Mucosa of rectum (tissue), 2 donors: Measurements from ENCODE around the gene SFTA2.
"Not testable (repeated sequence)": the region's sequence is repeated elsewhere in the genome, so short reads cannot be mapped to it uniquely, and the experiment has no call there.

Experiments
- H3K27ac ChIP-seq, 2 donors: one replicate each; pipeline ENCODE4 v1.7.0; 2013; ENCODE audit warnings: inconsistent platforms in 2 of 2, low read depth in 2 of 2, low read length in 2 of 2
- H3K27me3 ChIP-seq, 2 donors: one replicate each; pipeline ENCODE4 v1.7.0; 2013; ENCODE audit warnings: low read length in 2 of 2; ENCODE audit not compliant: control insufficient read depth in 2 of 2, insufficient read depth in 2 of 2
- H3K36me3 ChIP-seq, 2 donors: one replicate each; pipeline ENCODE4 v1.7.0; 2013; ENCODE audit warnings: low read length in 2 of 2; ENCODE audit not compliant: control insufficient read depth in 2 of 2, insufficient read depth in 2 of 2
- H3K4me1 ChIP-seq, 2 donors: one replicate each; pipeline ENCODE4 v1.7.0; 2013; ENCODE audit warnings: low read length in 2 of 2, mild to moderate bottlenecking in 1 of 2; ENCODE audit not compliant: control insufficient read depth in 2 of 2, insufficient read depth in 2 of 2
- H3K4me3 ChIP-seq, 2 donors: one replicate each; pipeline ENCODE4 v1.7.0; 2013; ENCODE audit warnings: low read length in 2 of 2
- H3K9ac ChIP-seq, 2 donors: one replicate each; pipeline ENCODE4 v1.7.0; 2013; ENCODE audit warnings: low read length in 2 of 2, low read depth in 1 of 2, mild to moderate bottlenecking in 1 of 2
- H3K9me3 ChIP-seq, 2 donors: one replicate each; pipeline ENCODE4 v1.7.0; 2013; ENCODE audit warnings: low read length in 2 of 2; ENCODE audit not compliant: control insufficient read depth in 2 of 2
- donor health status: healthy.
- donor health status: Normal muscosa, but diverticular disease.

SFTA2 gene

DNA sequence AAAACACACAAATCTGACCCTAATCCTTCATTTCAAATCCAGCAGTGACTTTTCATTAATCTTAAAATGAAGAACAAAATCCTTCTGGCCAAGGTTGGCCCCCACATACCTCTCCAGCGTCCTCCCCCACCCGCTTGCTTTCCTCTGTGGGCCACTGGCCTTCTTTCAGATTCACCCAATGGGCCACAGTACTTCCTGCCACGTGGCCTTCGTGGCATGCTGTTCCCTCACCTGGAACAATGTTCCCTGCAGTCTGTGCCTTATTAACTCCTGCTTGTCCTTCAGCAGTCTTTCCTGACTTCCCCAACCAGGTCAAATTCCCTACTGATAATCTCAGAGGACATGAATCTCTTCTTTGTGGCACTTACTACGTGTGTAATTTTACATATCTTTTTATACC, 29.3 kb downstream of the SFTA2 start:
- no peaks in the 10 kb centered on the region for H3K4me1 ChIP-seq
- H3K4me3 ChIP-seq: no peak overlapping the region

DNA sequence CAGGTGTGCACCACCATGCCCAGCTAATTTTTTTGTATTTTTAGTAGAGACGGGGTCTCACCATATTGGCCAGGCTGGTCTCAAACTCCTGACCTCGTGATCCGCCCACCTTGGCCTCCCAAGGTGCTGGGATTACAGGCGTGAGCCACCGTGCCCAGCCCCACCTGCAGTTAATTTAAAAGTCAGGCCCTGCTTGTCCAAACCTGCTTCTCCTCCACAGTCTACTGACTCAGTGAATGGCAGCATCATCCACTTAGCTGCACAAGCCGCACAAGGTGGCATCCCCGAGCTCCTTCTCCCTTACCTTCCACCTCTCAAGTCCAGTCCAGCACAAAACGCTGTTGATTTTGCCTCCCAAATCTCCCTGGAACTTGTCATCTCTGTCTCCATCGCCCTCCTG, 29.8 kb downstream of the SFTA2 start:
- peaks cover 25 to 26% of the 10 kb centered on the region in 2 donors for H3K36me3 ChIP-seq

More for the DNA sequence above, 29.3 kb downstream of the SFTA2 start:
- no peaks in the 10 kb centered on the region for H3K27me3 ChIP-seq
- H3K36me3 ChIP-seq: peaks cover 20 to 21% of the 10 kb centered on the region in 2 donors
- no peak overlapping the region for H3K27ac ChIP-seq
- H3K9me3 ChIP-seq: no peaks in the 10 kb centered on the region
- H3K9ac ChIP-seq: peak overlapping the region in 1 of 2 donors; percentile 27

DNA sequence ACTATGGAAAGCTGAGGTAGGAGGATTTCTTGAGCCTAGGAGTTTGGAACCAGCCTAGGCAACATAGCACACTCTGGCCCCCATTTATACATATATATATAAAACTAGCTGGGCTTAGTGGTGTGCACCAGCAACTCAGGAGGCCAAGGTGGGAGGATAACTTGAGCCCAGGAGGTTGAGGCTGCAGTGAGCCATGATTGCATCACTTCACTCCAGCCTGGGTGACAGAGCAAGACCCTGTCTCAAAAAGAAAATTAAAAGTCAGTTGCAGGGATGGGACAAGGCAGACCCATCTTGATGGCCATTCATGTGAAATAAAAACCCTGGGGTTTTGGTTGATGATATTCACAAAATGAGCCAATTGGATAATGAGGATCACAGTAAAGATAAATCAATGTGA, 30.5 kb downstream of the SFTA2 start:
- Histone ChIP-seq H3K27ac (no peak overlapping the region), H3K36me3 (peaks cover 29 to 32% of the 10 kb centered on the region in 2 donors), H3K9ac (no peak overlapping the region), H3K9me3 (no peaks in the 10 kb centered on the region), H3K4me1 (no peaks in the 10 kb centered on the region), H3K27me3 (no peaks in the 10 kb centered on the region), H3K4me3 (no peak overlapping the region)

More for the DNA sequence above, 29.8 kb downstream of the SFTA2 start:
- H3K9ac ChIP-seq: peak overlapping the region in 1 of 2 donors; percentile 27
- H3K9me3 ChIP-seq, H3K27me3 ChIP-seq, H3K27ac ChIP-seq, H3K4me3 ChIP-seq, H3K4me1 ChIP-seq: not testable (repeated sequence)

DNA sequence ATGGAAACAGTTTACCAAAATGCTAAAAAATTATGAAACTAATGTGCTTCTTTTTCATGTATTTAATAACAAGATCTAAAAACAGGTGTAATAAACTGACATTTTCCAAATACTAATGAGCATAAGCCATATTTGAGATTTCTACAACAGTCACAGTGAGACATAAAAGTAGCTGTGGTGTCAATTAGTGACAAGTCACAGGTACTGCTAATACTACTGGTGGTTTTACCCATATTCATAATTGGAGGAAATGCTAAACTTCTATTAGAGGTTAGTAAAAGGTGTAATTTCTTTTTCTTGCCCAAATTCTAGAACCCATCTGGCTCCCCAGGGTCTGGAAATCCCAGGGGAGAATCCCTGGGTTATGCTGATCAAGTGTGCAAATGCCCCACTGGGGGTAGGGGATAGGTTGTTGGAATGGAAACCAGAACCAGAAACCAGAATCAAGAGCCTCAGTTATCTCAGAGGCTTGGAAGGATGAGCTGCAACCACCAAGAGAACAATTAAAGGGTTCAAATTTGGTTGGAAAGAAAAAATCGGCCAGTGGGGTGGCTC, 31.0 kb downstream of the SFTA2 start:
- peaks cover 34% of the 10 kb centered on the region in 2 donors for H3K36me3 ChIP-seq
- H3K9me3 ChIP-seq: no peaks in the 10 kb centered on the region
- H3K27me3 ChIP-seq: no peaks in the 10 kb centered on the region
- no peak overlapping the region for H3K27ac ChIP-seq
- H3K4me1 ChIP-seq: no peaks in the 10 kb centered on the region
- H3K9ac ChIP-seq: no peak overlapping the region
- H3K4me3 ChIP-seq: no peak overlapping the region

DNA sequence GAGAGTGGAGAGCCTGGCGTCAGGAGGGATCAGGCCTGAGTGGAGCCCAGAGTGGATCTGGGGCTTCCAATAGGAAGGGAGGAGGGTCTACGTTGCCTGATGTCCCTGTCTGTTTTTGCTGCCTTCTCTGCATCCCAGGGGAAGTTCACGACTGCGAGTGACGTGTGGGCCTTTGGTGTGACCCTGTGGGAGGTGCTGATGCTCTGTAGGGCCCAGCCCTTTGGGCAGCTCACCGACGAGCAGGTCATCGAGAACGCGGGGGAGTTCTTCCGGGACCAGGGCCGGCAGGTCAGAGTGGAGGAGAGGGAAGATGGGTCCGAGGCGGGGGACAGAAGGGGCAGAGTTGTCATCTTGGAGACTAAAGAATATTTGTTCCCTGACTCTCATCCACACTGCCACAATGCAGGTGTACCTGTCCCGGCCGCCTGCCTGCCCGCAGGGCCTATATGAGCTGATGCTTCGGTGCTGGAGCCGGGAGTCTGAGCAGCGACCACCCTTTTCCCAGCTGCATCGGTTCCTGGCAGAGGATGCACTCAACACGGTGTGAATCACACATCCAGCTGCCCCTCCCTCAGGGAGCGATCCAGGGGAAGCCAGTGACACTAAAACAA, 33.1 kb downstream of the SFTA2 start:
- H3K27ac ChIP-seq: no peak overlapping the region
- no peaks in the 10 kb centered on the region for H3K27me3 ChIP-seq
- no peak overlapping the region for H3K4me3 ChIP-seq
- H3K9ac ChIP-seq: no peak overlapping the region
- H3K4me1 ChIP-seq: no peaks in the 10 kb centered on the region
- H3K9me3 ChIP-seq: no peaks in the 10 kb centered on the region
- H3K36me3 ChIP-seq: peaks cover 47 to 51% of the 10 kb centered on the region in 2 donors

DNA sequence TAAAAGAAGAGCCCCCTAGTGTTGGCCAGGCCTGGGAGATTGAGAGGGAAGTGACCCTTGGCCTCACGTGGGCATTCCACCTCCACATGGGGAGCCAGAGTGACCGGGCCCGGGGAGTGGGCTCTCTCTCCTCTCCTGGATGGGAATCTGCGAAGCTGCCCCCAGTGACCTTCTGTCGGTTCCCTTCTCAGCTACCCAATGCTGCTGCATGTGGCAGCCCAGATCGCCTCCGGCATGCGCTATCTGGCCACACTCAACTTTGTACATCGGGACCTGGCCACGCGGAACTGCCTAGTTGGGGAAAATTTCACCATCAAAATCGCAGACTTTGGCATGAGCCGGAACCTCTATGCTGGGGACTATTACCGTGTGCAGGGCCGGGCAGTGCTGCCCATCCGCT, 34.1 kb downstream of the SFTA2 start:
- H3K27me3 ChIP-seq: no peaks in the 10 kb centered on the region
- H3K9ac ChIP-seq: no peak overlapping the region
- H3K4me3 ChIP-seq: no peak overlapping the region
- H3K4me1 ChIP-seq: no peaks in the 10 kb centered on the region
- no peak overlapping the region for H3K27ac ChIP-seq
- H3K9me3 ChIP-seq: no peaks in the 10 kb centered on the region
- H3K36me3 ChIP-seq: peaks cover 56 to 57% of the 10 kb centered on the region in 2 donors

DNA sequence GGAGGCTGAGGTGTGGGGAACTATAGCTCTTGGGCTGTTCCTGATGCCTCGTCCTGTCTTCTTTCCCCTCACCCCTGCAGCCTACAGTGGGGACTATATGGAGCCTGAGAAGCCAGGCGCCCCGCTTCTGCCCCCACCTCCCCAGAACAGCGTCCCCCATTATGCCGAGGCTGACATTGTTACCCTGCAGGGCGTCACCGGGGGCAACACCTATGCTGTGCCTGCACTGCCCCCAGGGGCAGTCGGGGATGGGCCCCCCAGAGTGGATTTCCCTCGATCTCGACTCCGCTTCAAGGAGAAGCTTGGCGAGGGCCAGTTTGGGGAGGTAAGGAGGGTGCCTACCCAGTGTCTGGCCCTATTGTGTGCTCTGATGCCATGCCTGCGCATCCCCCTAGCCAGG, 35.4 kb downstream of the SFTA2 start:
- Histone ChIP-seq H3K36me3 (peaks cover 69 to 71% of the 10 kb centered on the region in 2 donors), H3K4me1 (no peaks in the 10 kb centered on the region), H3K27ac (no peak overlapping the region), H3K4me3 (no peak overlapping the region), H3K27me3 (no peaks in the 10 kb centered on the region), H3K9ac (no peak overlapping the region), H3K9me3 (no peaks in the 10 kb centered on the region)

DNA sequence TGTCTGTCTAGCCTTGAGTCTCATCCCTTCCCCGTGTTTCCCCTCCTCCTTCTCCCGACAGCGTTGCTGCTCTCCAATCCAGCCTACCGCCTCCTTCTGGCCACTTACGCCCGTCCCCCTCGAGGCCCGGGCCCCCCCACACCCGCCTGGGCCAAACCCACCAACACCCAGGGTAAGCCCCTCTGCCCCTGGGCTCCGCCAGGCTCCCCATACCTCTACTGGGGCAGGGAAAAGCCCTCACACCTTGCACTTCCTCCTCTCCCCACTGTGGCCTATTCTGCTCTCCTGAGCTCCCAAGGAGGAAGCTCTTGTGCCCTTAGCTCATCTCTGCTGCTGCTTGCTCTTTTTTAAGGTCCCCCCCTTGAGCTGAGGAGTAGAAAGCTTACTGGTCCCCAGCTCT, 36.6 kb downstream of the SFTA2 start:
- Histone ChIP-seq H3K4me3 (no peak overlapping the region), H3K9ac (no peak overlapping the region), H3K27ac (no peak overlapping the region), H3K36me3 (peaks cover 79 to 81% of the 10 kb centered on the region in 2 donors), H3K9me3 (no peaks in the 10 kb centered on the region), H3K4me1 (no peaks in the 10 kb centered on the region), H3K27me3 (no peaks in the 10 kb centered on the region)

DNA sequence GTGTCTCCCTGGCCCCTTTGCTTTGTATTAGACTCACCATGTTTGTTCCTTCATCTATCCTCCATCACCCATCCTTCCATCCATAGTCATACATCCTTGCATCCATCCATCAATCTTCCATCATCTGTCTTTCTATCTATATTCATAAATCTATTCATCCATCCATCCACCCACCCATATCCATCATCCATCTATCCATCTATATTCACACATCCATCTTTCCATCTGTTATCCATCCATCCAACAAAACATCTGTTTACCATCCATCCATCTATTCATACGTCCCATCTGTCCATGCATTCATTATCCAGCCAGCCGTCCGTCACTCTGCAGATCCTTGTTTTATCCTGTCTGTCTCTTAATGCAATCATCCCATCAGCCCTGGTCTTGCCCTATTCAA, 37.0 kb downstream of the SFTA2 start:
- Histone ChIP-seq H3K9me3 (no peaks in the 10 kb centered on the region), H3K4me3 (no peak overlapping the region), H3K9ac (no peak overlapping the region), H3K27me3 (no peaks in the 10 kb centered on the region), H3K36me3 (peaks cover 83 to 85% of the 10 kb centered on the region in 2 donors), H3K27ac (no peak overlapping the region), H3K4me1 (no peaks in the 10 kb centered on the region)

DNA sequence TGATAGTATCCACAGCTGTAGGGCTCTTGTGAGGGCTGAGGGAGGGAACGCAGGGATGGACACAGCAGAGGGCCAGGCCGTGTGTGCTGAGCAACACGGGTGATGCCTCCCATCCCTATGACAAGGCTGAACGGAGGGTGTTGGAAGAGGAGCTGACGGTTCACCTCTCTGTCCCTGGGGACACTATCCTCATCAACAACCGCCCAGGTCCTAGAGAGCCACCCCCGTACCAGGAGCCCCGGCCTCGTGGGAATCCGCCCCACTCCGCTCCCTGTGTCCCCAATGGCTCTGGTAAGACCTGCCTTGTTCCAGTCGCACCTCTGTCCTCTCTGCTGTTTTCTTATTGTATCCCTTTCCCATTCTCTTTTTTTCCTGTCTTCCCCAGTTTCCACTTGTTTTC, 37.6 kb downstream of the SFTA2 start:
- H3K27ac ChIP-seq: no peak overlapping the region
- H3K4me1 ChIP-seq: no peaks in the 10 kb centered on the region
- H3K36me3 ChIP-seq: peaks cover 82 to 86% of the 10 kb centered on the region in 2 donors
- no peak overlapping the region for H3K9ac ChIP-seq
- H3K4me3 ChIP-seq: no peak overlapping the region
- no peaks in the 10 kb centered on the region for H3K9me3 ChIP-seq
- no peaks in the 10 kb centered on the region for H3K27me3 ChIP-seq
